ENCODE data around the gene TMA7. TPM values are rescaled to one million over a fixed set of nuclear protein-coding genes. Genes with fewer than 3 reads are reported as not detected.

The TMA7 gene
- total and polyA plus RNA-seq, 7 donors = 146 to 762 (median 352) TPM

GRCh38 chr3:48414376-48415250 is 25.4 kb upstream of the TMA7 start:
- Histone ChIP-seq H3K4me3 (no peak overlapping the region), H3K36me3 (peaks cover 52 to 98% (median 82%) of the 10 kb centered on the region in 4 donors), H3K27me3 (no peaks in the 10 kb centered on the region), H3K4me1 (peaks cover 1 to 30% (median 19%) of the 10 kb centered on the region in 4 donors), H3K9me3 (no peaks in the 10 kb centered on the region), H3K27ac (peak overlapping the region; percentile 32 to 76 (median 66))
- intact Hi-C loops (cut with DNase I) = no loop called here
- DNase-seq = peak; percentile 81
- WGBS, 2 donors = 92 to 93% methylated on average over 25 of the region's 25 CpGs
- TF ChIP-seq POLR2A (IDR thresholded peaks at IDR 0.05) = no peak
- peak in 1 of 4 donors; percentile 52 for TF ChIP-seq POLR2AphosphoS5 (IDR thresholded peaks at IDR 0.05)

GRCh38 chr3:48415251-48415953 is 24.7 kb upstream of the TMA7 start:
- intact Hi-C loops (cut with DNase I) = no loop called here
- DNase-seq = peak; percentile 54

GRCh38 chr3:48416091-48416505 is 24.0 kb upstream of the TMA7 start:
- H3K27ac ChIP-seq = peak overlapping the region in 2 of 4 donors; percentile 71 to 76
- 92% methylated on average over 14 of the region's 14 CpGs for WGBS, 2 donors
- peaks cover 1 to 30% (median 19%) of the 10 kb centered on the region in 4 donors for H3K4me1 ChIP-seq
- H3K27me3 ChIP-seq = no peaks in the 10 kb centered on the region
- TF ChIP-seq CTCF (IDR thresholded peaks at IDR 0.05) = no peak
- TF ChIP-seq POLR2A (IDR thresholded peaks at IDR 0.05) = no peak
- TF ChIP-seq POLR2AphosphoS5 (IDR thresholded peaks at IDR 0.05) = no peak
- TF ChIP-seq EP300 (IDR thresholded peaks at IDR 0.05) = no peak
- no peak overlapping the region for H3K4me3 ChIP-seq
- intact Hi-C loops (cut with DNase I) = no loop called here
- H3K9me3 ChIP-seq = no peaks in the 10 kb centered on the region
- no peak for DNase-seq
- H3K36me3 ChIP-seq = peaks cover 39 to 98% (median 76%) of the 10 kb centered on the region in 4 donors

More at GRCh38 chr3:48415251-48415953, 24.7 kb upstream of the TMA7 start:
- Histone ChIP-seq H3K9me3 (no peaks in the 10 kb centered on the region), H3K4me1 (peaks cover 1 to 30% (median 19%) of the 10 kb centered on the region in 4 donors), H3K36me3 (peaks cover 46 to 98% (median 81%) of the 10 kb centered on the region in 4 donors), H3K27ac (peak overlapping the region in 3 of 4 donors; percentile 61 to 76 (median 71)), H3K4me3 (no peak overlapping the region), H3K27me3 (no peaks in the 10 kb centered on the region)
- TF ChIP-seq POLR2AphosphoS5 (IDR thresholded peaks at IDR 0.05) (no peak), EP300 (IDR thresholded peaks at IDR 0.05) (no peak), POLR2A (IDR thresholded peaks at IDR 0.05) (no peak), CTCF (IDR thresholded peaks at IDR 0.05) (no peak)
- WGBS, 2 donors = 94 to 96% methylated on average over 24 of the region's 24 CpGs

- Histone ChIP-seq H3K27ac (peak overlapping the region in 2 of 4 donors; percentile 71 to 76), H3K4me3 (no peak overlapping the region), H3K9me3 (no peaks in the 10 kb centered on the region), H3K36me3 (peaks cover 34 to 96% (median 72%) of the 10 kb centered on the region in 4 donors), H3K4me1 (peaks cover 1 to 30% (median 19%) of the 10 kb centered on the region in 4 donors), H3K27me3 (no peaks in the 10 kb centered on the region)
- TF ChIP-seq EP300 (IDR thresholded peaks at IDR 0.05) (no peak), POLR2A (IDR thresholded peaks at IDR 0.05) (no peak), POLR2AphosphoS5 (IDR thresholded peaks at IDR 0.05) (no peak), CTCF (IDR thresholded peaks at IDR 0.05) (no peak)
- DNase-seq = no peak
- WGBS, 2 donors = 95 to 96% methylated on average over 4 of the region's 4 CpGs
- intact Hi-C loops (cut with DNase I) = no loop called here
These were observed 23.5 kb upstream of the TMA7 start for GRCh38 chr3:48416546-48416945.

Data from sigmoid colon (tissue), 7 donors.